ENCODE measurements around the gene SLC25A14. TPM values are rescaled to one million over a fixed set of nuclear protein-coding genes. Genes with fewer than 3 reads are reported as not detected.

SLC25A14 gene, protein sequence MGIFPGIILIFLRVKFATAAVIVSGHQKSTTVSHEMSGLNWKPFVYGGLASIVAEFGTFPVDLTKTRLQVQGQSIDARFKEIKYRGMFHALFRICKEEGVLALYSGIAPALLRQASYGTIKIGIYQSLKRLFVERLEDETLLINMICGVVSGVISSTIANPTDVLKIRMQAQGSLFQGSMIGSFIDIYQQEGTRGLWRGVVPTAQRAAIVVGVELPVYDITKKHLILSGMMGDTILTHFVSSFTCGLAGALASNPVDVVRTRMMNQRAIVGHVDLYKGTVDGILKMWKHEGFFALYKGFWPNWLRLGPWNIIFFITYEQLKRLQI
- total RNA-seq (ENCODE audit: unreplicated experiment): 28.4 TPM
- long read RNA-seq, transcript SLC25A14-213 (10 exons, 1,403 nt): major isoform, 7 of 21 reads
- long read RNA-seq, partial matches to known transcripts: 5 of 21 reads
- long read RNA-seq, other reads (novel, unspliced or antisense): 7 of 21 reads

DNA sequence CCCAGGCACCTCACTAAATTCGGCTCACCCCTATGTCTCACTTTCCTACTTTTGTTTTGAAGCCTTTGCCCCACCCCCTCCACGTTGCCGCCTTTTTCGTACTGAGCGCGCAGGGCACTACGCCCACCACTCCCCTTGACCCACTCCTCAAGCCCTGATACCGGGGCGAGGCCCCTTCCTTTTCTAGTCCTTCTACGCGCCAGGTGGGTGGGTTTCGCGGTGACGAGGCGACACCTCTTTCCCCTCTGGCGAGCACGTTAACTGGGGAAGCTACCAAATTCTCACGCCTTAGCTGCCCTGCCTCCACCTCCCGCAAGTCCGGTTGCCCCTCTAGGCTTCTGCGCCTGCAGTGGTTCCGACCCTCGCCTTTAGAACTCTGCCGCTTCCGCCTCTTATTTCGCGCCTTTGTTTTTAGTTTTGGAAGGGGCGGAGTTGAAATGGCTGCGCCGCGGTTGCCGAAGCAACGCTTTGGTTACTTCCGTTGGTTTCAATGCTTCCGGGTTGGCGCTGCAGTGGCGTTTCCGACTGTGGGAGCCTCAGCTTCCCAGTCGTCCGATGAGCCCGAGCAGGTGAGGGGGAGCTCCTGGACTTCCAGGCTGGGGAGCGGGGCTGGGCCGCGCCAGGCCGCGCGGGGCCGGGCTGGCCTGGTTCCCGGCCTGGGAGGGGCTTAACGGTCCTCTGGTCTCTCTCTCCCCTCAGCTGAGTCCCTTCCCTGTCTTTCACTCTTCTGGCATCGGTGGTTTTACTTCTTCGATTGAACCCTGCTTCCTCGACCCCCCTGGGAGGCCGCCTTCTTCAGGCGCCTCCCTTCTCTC lies at the start of gene SLC25A14:
Gene SLC25A14, plus strand, starts transcription at position 512 of the 815 bp plus-strand sequence. CDS start 360 bp downstream, outside the sequence.
- H3K36me3 Mint-ChIP-seq (ENCODE audit: unreplicated experiment): no peaks in the 10 kb centered on the region
- peak; percentile 58 for DNase-seq
- H3K27ac Mint-ChIP-seq (ENCODE audit: unreplicated experiment): peak within 1 kb of the TSS; percentile 88
- H3K4me1 Mint-ChIP-seq (ENCODE audit: low read depth, unreplicated experiment): peaks cover 3% of the 10 kb centered on the region
- peaks cover 2% of the 10 kb centered on the region for H3K9me3 Mint-ChIP-seq (ENCODE audit: unreplicated experiment)
- peak within 1 kb of the TSS; percentile 97 for H3K4me3 Mint-ChIP-seq (ENCODE audit: unreplicated experiment)
- TF ChIP-seq, protein P1, sequence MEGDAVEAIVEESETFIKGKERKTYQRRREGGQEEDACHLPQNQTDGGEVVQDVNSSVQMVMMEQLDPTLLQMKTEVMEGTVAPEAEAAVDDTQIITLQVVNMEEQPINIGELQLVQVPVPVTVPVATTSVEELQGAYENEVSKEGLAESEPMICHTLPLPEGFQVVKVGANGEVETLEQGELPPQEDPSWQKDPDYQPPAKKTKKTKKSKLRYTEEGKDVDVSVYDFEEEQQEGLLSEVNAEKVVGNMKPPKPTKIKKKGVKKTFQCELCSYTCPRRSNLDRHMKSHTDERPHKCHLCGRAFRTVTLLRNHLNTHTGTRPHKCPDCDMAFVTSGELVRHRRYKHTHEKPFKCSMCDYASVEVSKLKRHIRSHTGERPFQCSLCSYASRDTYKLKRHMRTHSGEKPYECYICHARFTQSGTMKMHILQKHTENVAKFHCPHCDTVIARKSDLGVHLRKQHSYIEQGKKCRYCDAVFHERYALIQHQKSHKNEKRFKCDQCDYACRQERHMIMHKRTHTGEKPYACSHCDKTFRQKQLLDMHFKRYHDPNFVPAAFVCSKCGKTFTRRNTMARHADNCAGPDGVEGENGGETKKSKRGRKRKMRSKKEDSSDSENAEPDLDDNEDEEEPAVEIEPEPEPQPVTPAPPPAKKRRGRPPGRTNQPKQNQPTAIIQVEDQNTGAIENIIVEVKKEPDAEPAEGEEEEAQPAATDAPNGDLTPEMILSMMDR (IDR thresholded peaks at IDR 0.05; ENCODE audit: partially characterized antibody, unreplicated experiment): no peak
- peaks cover 2% of the 10 kb centered on the region for H3K27me3 Mint-ChIP-seq (ENCODE audit: unreplicated experiment)

DNA sequence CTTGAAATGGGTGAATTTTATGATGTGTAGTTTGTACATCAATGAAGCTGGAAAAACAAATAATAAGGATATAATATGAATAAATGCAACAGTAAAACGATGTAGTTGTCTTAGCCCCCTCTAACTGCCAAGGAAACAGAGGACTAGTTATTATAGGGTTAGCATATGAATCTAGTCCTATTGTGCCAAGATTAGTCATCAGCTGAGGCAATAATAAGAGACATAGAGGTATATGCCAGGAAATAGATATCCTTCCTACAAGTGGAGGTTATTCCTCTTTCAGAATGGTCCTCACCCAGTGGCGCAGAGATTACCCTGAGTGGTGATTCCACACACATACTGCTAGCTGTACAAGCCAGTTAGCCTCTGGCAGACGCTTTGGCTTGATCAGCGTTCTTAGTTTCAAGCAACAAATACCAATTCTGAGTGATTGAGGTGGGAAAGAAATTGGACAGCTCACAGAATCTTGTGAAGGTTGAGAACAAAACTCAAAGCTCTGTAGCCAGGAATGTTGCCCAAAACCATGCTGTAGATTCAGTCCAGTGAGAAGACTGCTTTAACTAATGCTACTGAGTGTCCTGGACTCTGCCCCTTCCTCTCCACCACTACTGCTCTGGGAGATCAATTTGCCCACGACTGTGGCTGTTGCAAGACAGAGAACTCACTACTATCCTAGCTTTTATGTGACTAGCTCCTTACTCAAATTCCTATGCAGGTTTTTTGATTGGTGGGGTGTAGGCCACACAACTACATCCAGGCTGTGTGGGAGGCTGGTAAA lies 44.0 kb upstream of the SLC25A14 start:
- Mint-ChIP-seq H3K9me3 (ENCODE audit: unreplicated experiment) (peaks cover 1% of the 10 kb centered on the region), H3K4me3 (ENCODE audit: unreplicated experiment) (no peak overlapping the region), H3K4me1 (ENCODE audit: low read depth, unreplicated experiment) (peaks cover 5% of the 10 kb centered on the region), H3K27me3 (ENCODE audit: unreplicated experiment) (no peaks in the 10 kb centered on the region), H3K27ac (ENCODE audit: unreplicated experiment) (no peak overlapping the region), H3K36me3 (ENCODE audit: unreplicated experiment) (no peaks in the 10 kb centered on the region)
- no peak for DNase-seq
- TF ChIP-seq, protein P1 (IDR thresholded peaks at IDR 0.05; ENCODE audit: partially characterized antibody, unreplicated experiment): no peak

DNA sequence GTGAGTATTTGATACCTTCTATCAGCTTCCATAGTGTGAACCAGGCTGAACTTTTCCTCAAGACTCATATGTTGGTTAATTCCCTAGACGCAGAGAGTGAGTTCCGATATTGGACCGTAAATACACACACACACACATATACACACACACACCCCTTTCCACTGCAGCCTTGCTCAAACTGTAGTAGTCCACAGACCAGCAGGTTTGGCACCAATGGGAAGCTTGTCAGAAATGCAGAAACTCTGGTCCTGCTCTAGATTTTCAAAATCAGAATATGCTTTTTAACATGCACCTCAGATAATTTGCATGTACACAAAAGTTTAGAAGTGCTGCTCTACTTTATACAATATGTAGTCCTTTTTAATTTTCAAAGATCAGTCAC lies 43.4 kb upstream of the SLC25A14 start:
- no peak overlapping the region for H3K4me3 Mint-ChIP-seq (ENCODE audit: unreplicated experiment)
- TF ChIP-seq, protein P1 (IDR thresholded peaks at IDR 0.05; ENCODE audit: partially characterized antibody, unreplicated experiment): no peak
- no peaks in the 10 kb centered on the region for H3K27me3 Mint-ChIP-seq (ENCODE audit: unreplicated experiment)
- DNase-seq: no peak
- H3K36me3 Mint-ChIP-seq (ENCODE audit: unreplicated experiment): no peaks in the 10 kb centered on the region
- peaks cover 1% of the 10 kb centered on the region for H3K9me3 Mint-ChIP-seq (ENCODE audit: unreplicated experiment)
- H3K27ac Mint-ChIP-seq (ENCODE audit: unreplicated experiment): no peak overlapping the region
- peaks cover 5% of the 10 kb centered on the region for H3K4me1 Mint-ChIP-seq (ENCODE audit: low read depth, unreplicated experiment)

DNA sequence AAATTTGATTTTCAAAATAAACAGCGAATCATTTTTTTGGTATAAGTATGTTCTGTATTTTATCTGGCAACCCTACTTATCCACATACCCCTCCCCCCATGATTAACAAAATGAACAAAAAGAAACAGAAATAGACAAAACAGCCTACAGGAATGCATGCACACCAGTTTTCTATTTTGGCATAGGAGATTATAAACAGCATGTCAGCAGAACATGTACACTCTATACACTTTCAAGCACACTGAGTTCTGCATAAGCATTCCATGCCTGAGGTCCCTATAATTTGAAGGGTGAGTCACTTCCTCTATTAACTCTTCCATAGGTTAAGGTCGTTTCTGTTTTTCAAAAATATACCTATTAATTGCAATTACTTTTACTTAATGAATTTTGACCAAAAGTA lies 43.0 kb upstream of the SLC25A14 start:
- DNase-seq: no peak
- Mint-ChIP-seq H3K4me3 (ENCODE audit: unreplicated experiment) (no peak overlapping the region), H3K36me3 (ENCODE audit: unreplicated experiment) (no peaks in the 10 kb centered on the region), H3K27ac (ENCODE audit: unreplicated experiment) (no peak overlapping the region), H3K9me3 (ENCODE audit: unreplicated experiment) (peaks cover 1% of the 10 kb centered on the region), H3K4me1 (ENCODE audit: low read depth, unreplicated experiment) (peaks cover 5% of the 10 kb centered on the region), H3K27me3 (ENCODE audit: unreplicated experiment) (no peaks in the 10 kb centered on the region)
- TF ChIP-seq, protein P1 (IDR thresholded peaks at IDR 0.05; ENCODE audit: partially characterized antibody, unreplicated experiment): no peak

Measured in glutamatergic neuron (in vitro differentiated cells).